HepG2 (cell line): Measurements from ENCODE around the gene ZNF800. TPM values are rescaled to one million over a fixed set of nuclear protein-coding genes. Genes with fewer than 3 reads are reported as not detected.

Experiments used
- CEBPB ChIP-seq: IDR thresholded peaks from 2 replicates; pipeline ENCODE4 v1.6.1; 2011; ENCODE audit warnings: low read depth, low read length, improper control_type of control experiment, borderline replicate concordance
- CSRNP1 ChIP-seq: sonication (generic); formaldehyde crosslinking; IDR thresholded peaks from 2 replicates; pipeline ENCODE4 v1.8.1; 2023; ENCODE audit warnings: mild to moderate bottlenecking, missing genetic modification reagents
- CTCF ChIP-seq: sonication (generic); formaldehyde crosslinking; IDR thresholded peaks from 2 replicates; pipeline ENCODE4 v1.5.0; 2020; ENCODE audit warnings: mild to moderate bottlenecking, missing genetic modification reagents, moderate library complexity
- FOXP1 ChIP-seq, 2 experiments: fragments of 450-650 bp in 1 of 2; IDR thresholded peaks; 2 replicates each; pipeline ENCODE4 v1.6.1; 2017 to 2018; ENCODE audit warnings: antibody characterized with exemption in 1 of 2
- GPBP1L1 ChIP-seq: sonication (generic); formaldehyde crosslinking; IDR thresholded peaks from 2 replicates; pipeline ENCODE4 v1.5.0; 2020; ENCODE audit warnings: mild to moderate bottlenecking, missing genetic modification reagents
- HDAC6 ChIP-seq: fragments of 200-600 bp; sonication (generic); IDR thresholded peaks from 2 replicates; pipeline ENCODE4 v1.7.0; 2017; ENCODE audit warnings: mild to moderate bottlenecking, antibody characterized with exemption, low read length, low read depth
- MXD4 ChIP-seq: IDR thresholded peaks from 2 replicates; pipeline ENCODE4 v1.6.1; 2016; ENCODE audit warnings: mild to moderate bottlenecking, missing biosample characterization, missing genetic modification reagents
- SOX5 ChIP-seq: IDR thresholded peaks from 2 replicates; pipeline ENCODE4 v1.6.1; 2016; ENCODE audit warnings: borderline replicate concordance
- TBX3 ChIP-seq: fragments of 450-650 bp; IDR thresholded peaks from 2 replicates; pipeline ENCODE4 v1.6.1; 2017; ENCODE audit warnings: antibody characterized with exemption, mild to moderate bottlenecking, inconsistent platforms, borderline replicate concordance
- TMF1 ChIP-seq: sonication (generic); formaldehyde crosslinking; IDR thresholded peaks from 2 replicates; pipeline ENCODE4 v1.8.1; 2022; ENCODE audit warnings: low read depth, missing genetic modification reagents
- ZNF318 ChIP-seq: sonication (generic); formaldehyde crosslinking; IDR thresholded peaks from 2 replicates; pipeline ENCODE4 v1.4.0; 2020; ENCODE audit warnings: mild to moderate bottlenecking, missing genetic modification reagents
- ZNF329 ChIP-seq: sonication (generic); formaldehyde crosslinking; IDR thresholded peaks from 2 replicates; pipeline ENCODE4 v1.9.0; 2021; ENCODE audit warnings: low read depth, mild to moderate bottlenecking, missing genetic modification reagents
- ZNF558 ChIP-seq: sonication (generic); formaldehyde crosslinking; IDR thresholded peaks from 2 replicates; pipeline ENCODE4 v1.9.0; 2022; ENCODE audit warnings: mild to moderate bottlenecking, missing genetic modification reagents, borderline replicate concordance
- ZNF672 ChIP-seq: sonication (generic); formaldehyde crosslinking; IDR thresholded peaks from 2 replicates; pipeline ENCODE4 v1.8.1; 2022; ENCODE audit warnings: missing genetic modification reagents
- ZNF776 ChIP-seq: sonication (generic); formaldehyde crosslinking; IDR thresholded peaks from 2 replicates; pipeline ENCODE4 v1.4.0; 2020; ENCODE audit warnings: mild to moderate bottlenecking, missing genetic modification reagents
- ZSCAN22 ChIP-seq: sonication (generic); formaldehyde crosslinking; IDR thresholded peaks from 2 replicates; pipeline ENCODE4 v1.4.0; 2020; ENCODE audit warnings: mild to moderate bottlenecking, missing genetic modification reagents
- polyA plus RNA-seq, 8 experiments: library from polyadenylated mRNA; depleted of rRNA in 3 of 8; stranded (reverse) in 7 of 8; unstranded in 1 of 8; fragments of >200 nt; fragmentation: Illumina TruSeq in 4 of 8; extraction: Trizol in 4 of 8; gene quantifications; 2 replicates each; pipeline versions ENCODE4 v1.2.1 to v1.2.3, GENCODE V29; 2011 to 2016; ENCODE audit warnings: low read depth in 4 of 8, missing spikeins in 1 of 8, mixed read lengths in 1 of 8; ENCODE audit not compliant: insufficient read depth in 1 of 8
- total RNA-seq, 5 experiments: library from RNA; depleted of rRNA; stranded (reverse); fragments of >200 nt; fragmentation: Illumina TruSeq; extraction: Trizol; gene quantifications; 2 replicates each; pipeline ENCODE4 v1.2.3, GENCODE V29; 2016; ENCODE audit warnings: low read depth in 1 of 5

Gene ZNF800
- total and polyA plus RNA-seq, 2 of the 13 experiments (the other 11 are each of a cell fraction or from before 2014, with no cell fraction given), result 7.1 to 12.7 TPM

GRCh38 chr7:127391591-127392181 is 822 bp downstream of the ZNF800 start (continued):
- TF ChIP-seq GPBP1L1 (no peak), ZNF672 (CRISPR knock-in tag) (no peak), MXD4 (CRISPR knock-in tag) (0 out of 2 replicates have a peak, but pooled peaks have one; percentile 28), ZNF318 (CRISPR knock-in tag) (no peak), ZSCAN22 (CRISPR knock-in tag) (no peak), TMF1 (CRISPR knock-in tag) (no peak; the same call in 1 of the 2 replicates), ZNF776 (CRISPR knock-in tag) (no peak), FOXP1 (IDR thresholded peaks at IDR 0.05) (no peak), FOXP1 (CRISPR knock-in tag; IDR thresholded peaks at IDR 0.05) (no peak), HDAC6 (no peak), CTCF (CRISPR knock-in tag) (no peak), TBX3 (no peak), ZNF329 (0 out of 2 replicates have a peak, but pooled peaks have one; percentile 53), CEBPB (no peak), CSRNP1 (CRISPR knock-in tag) (0 out of 2 replicates have a peak, but pooled peaks have one; percentile 5), ZNF558 (CRISPR knock-in tag) (0 out of 2 replicates have a peak, but pooled peaks have one; percentile 31), SOX5 (no peak)
